ENCODE data around the gene SAMD4A. TPM values are rescaled to one million over a fixed set of nuclear protein-coding genes. Genes with fewer than 3 reads are reported as not detected.

Gene SAMD4A
- polyA plus RNA-seq, 12 donors = 47.4 to 74.9 (median 63.3) TPM; not detected in 1

- DNase-seq = no peak
These were observed 189.9 kb downstream of the SAMD4A start for GRCh38 chr14:54756656-54757392.

DNA sequence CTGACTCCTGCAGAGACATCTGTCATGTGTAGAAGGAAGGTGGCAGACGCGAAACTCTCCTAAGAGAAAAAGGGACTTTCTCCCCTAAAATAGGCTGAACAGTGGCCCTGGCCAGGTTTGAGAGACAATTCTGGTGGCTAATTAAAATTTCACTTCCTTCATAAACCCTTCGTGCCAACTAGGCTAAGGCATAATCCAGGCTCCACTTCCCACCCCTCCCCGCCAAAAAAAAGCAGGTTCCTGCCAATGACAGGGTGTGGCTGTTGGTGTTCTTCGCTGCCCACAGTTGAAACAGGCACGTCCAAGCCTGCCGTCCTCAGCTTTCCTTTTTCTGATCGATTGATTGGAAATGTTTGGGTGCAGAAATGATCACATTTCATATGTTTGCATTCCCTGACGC lies 191.1 kb downstream of the SAMD4A start:
- DNase-seq = no peak

DNA sequence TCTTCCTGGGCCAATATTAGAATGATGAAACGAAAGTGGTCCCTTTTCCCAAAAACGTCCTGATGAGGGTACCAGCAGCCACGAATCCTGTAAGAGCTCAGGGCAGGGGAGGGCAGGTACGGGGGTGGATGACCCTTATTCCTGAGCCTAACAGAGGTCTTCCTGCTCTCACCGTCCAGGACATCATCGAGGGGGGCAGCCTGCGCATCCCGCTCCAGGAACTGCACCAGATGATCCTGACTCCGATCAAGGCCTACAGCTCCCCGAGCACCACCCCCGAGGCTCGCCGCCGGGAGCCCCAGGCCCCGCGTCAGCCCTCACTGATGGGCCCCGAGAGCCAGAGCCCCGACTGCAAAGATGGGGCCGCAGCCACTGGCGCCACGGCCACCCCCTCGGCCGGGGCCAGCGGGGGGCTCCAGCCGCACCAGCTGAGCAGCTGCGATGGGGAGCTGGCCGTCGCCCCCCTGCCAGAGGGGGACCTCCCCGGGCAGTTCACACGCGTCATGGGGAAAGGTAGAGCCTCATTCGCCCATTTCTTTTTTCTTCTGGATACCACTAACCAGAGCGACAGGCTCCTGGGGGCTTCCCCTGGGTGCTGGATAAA lies 193.2 kb downstream of the SAMD4A start:
- DNase-seq = no peak

GRCh38 chr14:54760866-54761575 lies 194.1 kb downstream of the SAMD4A start:
- no peak for DNase-seq

DNA sequence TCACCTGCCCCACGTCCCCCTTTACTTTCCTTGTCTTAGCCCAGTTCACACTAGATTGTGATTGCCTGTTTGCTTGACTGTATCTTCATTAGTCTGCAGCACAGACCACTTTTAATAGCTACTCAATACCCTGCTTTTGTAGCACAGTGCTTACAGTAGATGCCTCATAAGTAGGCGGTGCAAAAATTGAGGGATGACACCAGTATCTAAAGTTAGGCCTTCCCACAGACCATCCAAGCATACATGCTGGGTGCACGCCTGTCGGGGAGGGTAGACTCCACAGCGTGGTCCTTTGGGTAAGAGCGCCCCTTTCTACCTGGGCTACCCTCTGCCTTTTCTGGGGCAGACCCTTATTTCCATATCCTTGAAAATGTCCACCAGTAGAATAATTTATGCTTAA lies 194.9 kb downstream of the SAMD4A start:
- DNase-seq = no peak

- DNase-seq = no peak
These were observed 195.4 kb downstream of the SAMD4A start for GRCh38 chr14:54762296-54762695.

DNA sequence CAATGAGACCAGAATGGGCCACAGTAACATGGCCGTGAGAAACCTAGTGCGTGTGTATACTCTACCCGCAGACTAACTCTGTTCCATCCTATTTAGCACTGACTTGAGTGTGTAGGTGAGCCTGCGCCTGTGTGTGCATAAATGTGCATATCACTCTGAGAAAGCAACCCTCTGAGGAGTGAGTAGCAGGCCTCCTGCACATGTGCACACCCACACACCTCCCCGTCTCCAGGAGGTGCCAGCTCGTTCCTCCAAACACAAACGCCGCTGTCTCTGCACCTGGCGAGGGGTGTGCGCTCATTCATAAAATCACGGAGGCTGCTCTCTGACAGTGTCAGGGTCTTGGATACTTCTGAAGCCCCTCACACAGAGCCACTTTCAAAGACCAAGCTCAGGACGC lies 196.8 kb downstream of the SAMD4A start:
- DNase-seq = no peak

- no peak for DNase-seq
These were observed 199.6 kb downstream of the SAMD4A start for GRCh38 chr14:54766276-54767138.

GRCh38 chr14:54767139-54767431 lies 200.2 kb downstream of the SAMD4A start:
- no peak for DNase-seq

GRCh38 chr14:54767450-54767849 lies 200.5 kb downstream of the SAMD4A start:
- no peak for DNase-seq

DNA sequence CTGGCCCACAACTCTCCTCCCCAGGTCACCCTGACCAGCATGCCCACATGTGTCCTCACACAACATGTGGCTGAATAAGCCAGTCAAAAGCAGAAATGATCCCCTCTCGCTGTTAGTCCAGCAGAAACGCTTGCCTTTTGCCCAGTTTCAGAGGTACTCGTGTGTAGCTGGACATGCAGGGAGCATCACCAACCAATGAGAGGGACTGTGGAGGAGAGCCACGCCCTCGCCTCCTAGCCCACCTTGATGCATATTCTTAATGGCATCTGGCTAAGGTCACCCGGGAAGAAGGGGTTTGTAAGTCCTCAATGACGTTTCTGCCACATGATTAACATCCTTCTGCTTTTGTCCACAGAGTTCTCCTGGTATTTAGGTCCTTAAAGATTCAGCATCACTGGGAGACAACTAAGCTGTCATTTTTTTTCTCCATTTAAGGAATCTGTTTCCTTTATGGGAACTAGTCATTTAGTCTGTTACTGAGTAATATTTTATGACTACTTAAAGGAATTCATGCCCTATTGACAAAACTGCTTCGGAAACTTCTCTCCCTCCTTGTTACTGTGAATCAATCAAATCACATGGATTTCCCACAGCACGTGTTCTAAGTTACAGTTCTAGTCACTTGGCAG lies 201.7 kb downstream of the SAMD4A start:
- no peak for DNase-seq

DNA sequence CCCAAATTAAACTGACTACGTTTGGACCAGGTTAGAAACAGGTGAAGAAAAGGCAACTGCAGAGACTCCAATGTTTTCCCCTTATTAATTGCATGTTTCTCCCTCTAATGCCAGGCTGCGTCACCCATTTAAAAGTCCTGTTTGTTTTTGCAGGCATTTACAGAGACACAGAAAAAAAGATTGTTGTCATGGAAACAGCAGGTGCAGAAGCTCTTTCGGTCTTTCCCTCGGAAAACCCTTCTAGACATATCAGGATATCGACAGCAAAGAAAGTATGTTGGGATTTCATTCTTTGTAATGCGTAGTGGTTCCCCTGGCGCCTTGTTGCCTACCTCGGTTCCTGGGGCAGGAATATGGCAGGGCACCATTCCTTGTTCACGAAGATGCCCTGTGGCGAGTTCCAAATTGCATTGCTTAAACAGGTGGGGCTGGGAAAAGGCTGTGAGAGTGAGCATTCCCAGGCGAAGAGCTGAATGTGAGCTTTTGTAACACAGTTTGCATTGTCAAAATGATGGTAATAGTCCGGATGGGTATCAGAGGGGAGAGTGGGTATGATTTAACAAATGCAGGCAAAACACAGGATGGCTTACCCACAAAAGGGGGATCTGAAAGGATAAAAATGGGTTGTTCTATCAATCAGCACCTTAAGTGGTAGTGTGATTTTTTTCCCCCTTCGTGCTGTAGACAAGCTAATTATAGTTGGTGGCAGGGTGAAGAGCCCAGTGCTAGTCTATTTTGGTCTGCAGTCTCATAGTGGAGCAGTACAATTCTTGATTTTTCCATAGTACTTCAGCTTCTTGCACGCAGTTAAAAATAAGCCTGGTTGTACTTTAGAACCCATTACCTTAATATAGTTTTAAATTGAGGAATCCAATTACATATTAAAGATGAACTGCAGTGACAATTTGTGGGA lies 203.3 kb downstream of the SAMD4A start:
- no peak for DNase-seq

GRCh38 chr14:54771411-54772027 lies 204.6 kb downstream of the SAMD4A start:
- DNase-seq = no peak

DNA sequence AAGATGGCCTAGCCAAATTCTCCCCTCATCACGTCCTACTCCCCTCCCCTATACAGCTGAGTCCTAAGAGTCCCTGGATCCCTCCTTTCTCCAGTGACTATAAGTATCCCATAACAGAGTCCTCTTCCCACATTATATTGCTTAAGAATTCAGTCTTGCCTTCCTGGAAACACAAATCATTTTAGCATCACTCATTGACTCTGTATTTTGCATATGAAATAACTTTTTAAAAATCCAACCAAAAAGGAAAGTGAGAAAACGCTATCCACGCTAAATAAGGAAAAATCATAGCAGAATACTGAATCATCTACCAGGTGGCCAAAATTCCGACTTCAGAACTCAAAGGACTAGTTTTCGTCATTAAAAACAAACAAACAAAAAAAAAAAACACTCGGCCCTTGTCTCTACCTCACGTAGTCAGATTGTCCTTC lies 205.5 kb downstream of the SAMD4A start:
- no peak for DNase-seq

DNA sequence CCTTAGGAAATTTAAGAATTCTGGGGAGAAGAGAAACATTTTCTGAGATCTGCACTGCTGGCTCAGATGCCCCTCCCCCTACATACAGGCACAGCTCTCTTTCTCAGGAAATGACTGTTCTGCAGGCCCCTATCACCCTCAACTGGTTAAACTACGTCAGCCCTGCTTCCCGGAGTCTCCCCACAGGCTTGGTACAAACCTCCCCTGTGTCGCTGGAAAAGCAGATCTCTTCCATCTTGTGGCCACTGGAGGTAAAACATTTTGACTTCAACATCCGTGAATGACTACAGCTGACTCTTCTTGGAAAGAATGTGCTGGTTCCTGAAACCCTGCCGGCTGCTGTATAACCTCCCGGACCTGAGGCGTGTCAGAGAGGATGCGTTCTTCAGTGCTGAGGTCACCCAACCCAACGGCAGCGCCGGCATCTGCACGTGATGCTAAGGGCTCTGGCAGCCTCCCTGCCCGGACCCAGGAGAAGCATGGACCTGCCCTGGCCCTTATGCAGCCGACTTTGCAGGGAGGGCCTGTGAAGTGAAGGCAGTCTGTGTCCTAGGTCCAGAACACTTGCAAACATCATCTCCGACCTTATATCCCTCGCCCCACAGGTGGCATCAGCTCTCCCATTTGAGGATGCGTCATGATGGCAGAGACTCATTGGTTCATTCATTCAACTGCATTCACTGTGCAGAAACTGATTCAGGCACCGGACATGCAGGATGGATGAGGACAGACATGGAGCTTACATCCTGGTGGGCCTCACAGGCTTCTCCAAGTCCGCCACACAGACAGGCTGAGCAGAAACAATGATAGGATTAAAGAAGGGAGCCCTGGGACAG lies 206.5 kb downstream of the SAMD4A start:
- peak; percentile 90 for DNase-seq

DNA sequence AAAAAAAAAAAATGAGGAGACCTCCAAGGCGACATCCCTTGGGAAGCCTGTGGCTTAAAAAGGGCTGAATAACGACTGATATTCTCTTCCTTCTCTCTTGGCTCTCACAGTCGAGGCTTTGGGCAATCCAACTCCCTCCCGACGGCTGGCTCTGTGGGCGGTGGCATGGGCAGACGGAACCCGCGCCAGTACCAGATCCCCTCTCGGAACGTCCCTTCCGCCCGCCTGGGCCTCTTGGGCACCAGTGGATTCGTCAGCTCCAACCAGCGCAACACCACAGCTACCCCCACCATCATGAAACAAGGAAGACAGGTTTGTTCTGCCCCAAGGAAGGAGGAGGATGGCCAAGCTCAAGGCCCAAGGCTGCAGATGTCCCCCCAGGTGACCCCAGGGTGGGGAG lies 207.9 kb downstream of the SAMD4A start:
- no peak for DNase-seq

DNA sequence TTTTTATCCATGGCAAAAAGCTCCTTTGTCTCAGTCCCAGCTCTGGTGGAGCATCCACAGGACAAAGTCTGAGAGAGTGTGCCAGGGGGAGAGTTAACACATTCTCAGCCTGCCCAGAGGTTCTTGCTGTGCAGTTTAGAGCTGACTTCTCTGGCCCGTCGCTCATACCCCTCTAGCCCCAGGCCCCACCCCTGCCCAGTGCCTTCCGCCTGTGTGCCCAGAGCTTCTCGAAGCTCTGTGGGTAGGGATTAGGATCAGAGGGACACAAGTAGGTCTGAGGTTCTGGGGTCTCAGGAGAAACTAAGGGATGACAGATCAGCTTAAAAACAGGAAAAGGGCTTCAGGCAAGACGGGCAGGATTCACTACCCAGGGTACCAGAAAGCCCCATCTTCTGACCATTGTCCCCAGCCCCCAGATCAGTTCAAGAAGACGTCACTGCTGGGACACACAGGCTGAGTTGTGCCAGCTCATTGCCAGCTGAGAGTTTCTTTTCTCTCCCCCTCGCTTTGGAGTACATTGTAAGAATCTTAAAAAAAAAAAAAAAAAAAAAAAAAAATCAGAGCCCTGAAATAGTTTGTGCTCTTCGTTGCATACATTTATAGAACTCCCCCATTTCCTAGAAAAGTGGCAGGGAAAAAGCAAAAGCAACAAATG lies 208.7 kb downstream of the SAMD4A start:
- no peak for DNase-seq

GRCh38 chr14:54776361-54777001 lies 209.6 kb downstream of the SAMD4A start:
- DNase-seq = no peak

All from muscle of arm (tissue), 12 donors.